COR-L47 (cell line): ENCODE results near the gene TUBGCP2.

ENCODE experiments used
- DNase-seq: peaks from one replicate; lab custom pipeline; 2025; lab: John Stamatoyannopoulos, UW

The TUBGCP2 gene

GRCh38 chr10:133306097-133306476 is 2.6 kb downstream of the TUBGCP2 start:
- DNase-seq, result no peak

- no peak for DNase-seq
These were observed 5.5 kb downstream of the TUBGCP2 start for GRCh38 chr10:133303206-133303605.

GRCh38 chr10:133302230-133302629 is 6.4 kb downstream of the TUBGCP2 start:
- no peak for DNase-seq

GRCh38 chr10:133299738-133300137 is 8.9 kb downstream of the TUBGCP2 start:
- DNase-seq, result no peak

- DNase-seq, result no peak
These were observed 9.4 kb downstream of the TUBGCP2 start for GRCh38 chr10:133299224-133299623.

- DNase-seq, result no peak
These were observed 10.2 kb downstream of the TUBGCP2 start for GRCh38 chr10:133298466-133298865.

- DNase-seq, result no peak
These were observed 11.2 kb downstream of the TUBGCP2 start for GRCh38 chr10:133297504-133297903.

- no peak for DNase-seq
These were observed 13.0 kb downstream of the TUBGCP2 start for GRCh38 chr10:133295426-133296320.

GRCh38 chr10:133294189-133294588 is 14.5 kb downstream of the TUBGCP2 start:
- DNase-seq, result no peak

GRCh38 chr10:133293810-133294119 is 14.9 kb downstream of the TUBGCP2 start:
- DNase-seq, result no peak

- DNase-seq, result no peak
These were observed 15.5 kb downstream of the TUBGCP2 start for GRCh38 chr10:133292919-133293809.

GRCh38 chr10:133289761-133290160 is 18.9 kb downstream of the TUBGCP2 start:
- DNase-seq, result no peak

GRCh38 chr10:133287832-133288500 is 20.7 kb downstream of the TUBGCP2 start:
- DNase-seq, result no peak

- DNase-seq, result no peak
These were observed 22.3 kb downstream of the TUBGCP2 start for GRCh38 chr10:133286366-133286765.

- DNase-seq, result no peak
These were observed 23.5 kb downstream of the TUBGCP2 start for GRCh38 chr10:133285217-133285616.

- DNase-seq, result no peak
These were observed 24.7 kb downstream of the TUBGCP2 start for GRCh38 chr10:133283931-133284330.

- DNase-seq, result no peak
These were observed 25.8 kb downstream of the TUBGCP2 start for GRCh38 chr10:133282846-133283390.

GRCh38 chr10:133281628-133282372 is 26.9 kb downstream of the TUBGCP2 start:
- no peak for DNase-seq

GRCh38 chr10:133281084-133281483 is 27.6 kb downstream of the TUBGCP2 start:
- no peak for DNase-seq

GRCh38 chr10:133280391-133281059 is 28.1 kb downstream of the TUBGCP2 start:
- no peak for DNase-seq
